SH-SY5Y (cell line): Measurements from ENCODE around the gene ZNF831.

ENCODE experiments used
- GATA2 ChIP-seq: IDR thresholded peaks from 2 replicates; pipeline ENCODE4 v1.6.1; 2011; ENCODE audit warnings: mild to moderate bottlenecking, low read depth, low read length
- GATA3 ChIP-seq: IDR thresholded peaks from 2 replicates; pipeline ENCODE4 v1.6.1; 2011; ENCODE audit warnings: low read depth, mild to moderate bottlenecking, low read length, moderate library complexity

GRCh38 chr20:59161721-59162120, 1.9 kb upstream of the ZNF831 start:
- no peak for TF ChIP-seq GATA2
- TF ChIP-seq GATA3, result no peak
